ENCODE measurements around the gene PPL. TPM values are rescaled to one million over a fixed set of nuclear protein-coding genes. Genes with fewer than 3 reads are reported as not detected.

The PPL gene
- total and polyA plus RNA-seq, 2 of the 8 experiments (the other 6 are each of a cell fraction or from before 2014, with no cell fraction given): 11.3 to 29.5 TPM

DNA sequence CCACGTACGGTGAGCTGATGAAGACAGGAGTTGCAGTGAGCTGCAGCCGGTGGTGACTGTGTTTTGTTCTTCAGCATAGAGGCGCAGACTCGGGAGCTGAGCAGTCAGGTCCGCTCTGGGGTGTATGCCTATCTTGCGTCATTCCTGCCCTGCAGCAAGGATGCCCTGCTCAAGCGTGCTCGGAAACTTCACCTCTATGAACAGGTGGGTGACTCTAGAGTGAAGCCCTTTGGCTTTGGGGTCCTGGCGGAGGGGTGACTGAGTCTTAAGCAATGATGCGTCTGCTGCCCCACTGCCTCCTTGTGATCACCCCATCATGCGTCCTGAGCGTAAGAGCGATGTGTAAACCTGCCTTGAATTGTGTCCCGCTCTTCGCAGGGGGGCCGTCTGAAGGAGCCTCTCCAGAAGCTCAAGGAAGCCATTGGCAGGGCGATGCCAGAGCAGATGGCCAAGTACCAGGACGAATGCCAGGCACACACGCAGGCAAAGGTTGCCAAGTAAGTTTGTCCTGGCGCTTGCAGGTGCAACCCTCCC lies 66.7 kb downstream of the PPL start (continued):
- TF ChIP-seq CREB1 (IDR thresholded peaks at IDR 0.05): no peak
- no peak for TF ChIP-seq USF2 (IDR thresholded peaks at IDR 0.05; ENCODE audit: low read length)
- TF ChIP-seq SRF (IDR thresholded peaks at IDR 0.05; ENCODE audit: low read depth, low read length): no peak

All from H1 (cell line).